BJ (cell line): ENCODE results near the gene CRTC3. TPM values are rescaled to one million over a fixed set of nuclear protein-coding genes. Genes with fewer than 3 reads are reported as not detected.
"Not testable (repeated sequence)": the region's sequence is repeated elsewhere in the genome, so short reads cannot be mapped to it uniquely, and the experiment has no call there.

Experiments
- CTCF ChIA-PET: fragments of 350-600 bp; formaldehyde crosslinking; extraction: SDS; loops from one replicate; lab custom pipeline; 2021; ENCODE audit warnings: antibody characterized with exemption, inconsistent platforms; lab: Yijun Ruan, JAX
- POLR2A ChIA-PET: fragments of 300-600 bp; sonication (Branson Sonifier 250); formaldehyde crosslinking; extraction: SDS; loops from one replicate; lab custom pipeline; 2021; ENCODE audit warnings: antibody characterized with exemption; lab: Charles Lee
- DNase-seq: peaks from one replicate; pipeline ENCODE4 v3.0.0-alpha.2; 2011; ENCODE audit warnings: low read depth
- H3K27me3 ChIP-seq: 2 replicates; pipeline ENCODE4 v1.6.0; 2011; ENCODE audit warnings: low read length; ENCODE audit not compliant: control insufficient read depth, insufficient read depth
- H3K36me3 ChIP-seq: 2 replicates; pipeline ENCODE4 v1.5.1; 2011; ENCODE audit warnings: low read length; ENCODE audit not compliant: control insufficient read depth, insufficient read depth
- H3K4me3 ChIP-seq: 2 replicates; pipeline ENCODE4 v1.5.1; 2011; ENCODE audit warnings: low read depth, mild to moderate bottlenecking, control low read depth, low read length
- polyA plus RNA-seq: library from polyadenylated mRNA; depleted of rRNA; stranded (reverse); fragments of >200 nt; gene quantifications from 2 replicates; pipeline ENCODE4 v1.2.3, GENCODE V29; 2011
- TF ChIP-seq, protein P1 (sequence below): IDR thresholded peaks from 2 replicates; pipeline ENCODE4 v1.5.1; 2011; ENCODE audit warnings: low read depth, mild to moderate bottlenecking, control low read depth, inconsistent platforms, low read length, moderate library complexity; ENCODE audit not compliant: insufficient read depth

CRTC3 gene
- polyA plus RNA-seq, 1 experiment, result 28.5 TPM

DNA sequence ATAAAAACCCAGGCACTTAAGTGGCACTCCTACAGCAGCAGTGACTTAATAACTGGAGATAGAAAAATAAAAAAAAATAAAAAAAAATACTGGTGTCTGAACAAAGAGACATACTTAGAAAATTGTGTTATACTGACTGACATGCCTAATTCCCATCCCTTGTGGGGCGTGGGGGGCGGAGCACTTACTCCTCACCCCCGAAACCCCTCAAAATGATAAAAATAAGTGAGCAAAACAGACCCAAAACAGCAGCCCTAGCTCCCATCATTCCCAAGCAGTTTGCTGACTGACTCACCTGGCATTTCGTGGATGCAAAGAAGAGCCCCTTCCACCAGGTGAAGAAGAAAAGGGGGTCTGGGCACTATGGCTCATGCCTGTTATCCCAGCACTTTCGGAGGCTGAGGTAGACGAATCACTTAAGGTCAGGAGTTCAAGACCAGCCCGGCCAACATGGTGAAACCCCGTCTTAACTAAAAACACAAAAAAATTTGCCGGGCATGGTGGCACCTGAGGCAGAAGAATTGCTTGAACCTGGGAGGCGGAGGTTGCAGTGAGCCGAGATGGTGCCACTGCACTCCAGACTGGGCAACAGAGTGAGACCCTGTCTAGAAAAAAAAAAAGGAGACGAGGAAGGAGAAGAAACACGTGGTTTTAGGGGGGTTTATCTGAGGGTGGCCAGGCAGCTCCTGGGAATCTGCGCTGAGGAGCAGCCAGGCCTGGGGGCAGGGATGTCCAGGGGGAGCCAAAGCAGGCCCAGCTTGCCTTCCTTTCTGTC lies 136.6 kb downstream of the CRTC3 start:
- H3K27me3 ChIP-seq, result no peaks in the 10 kb centered on the region; the same call in 1 of the 2 replicates
- ChIA-PET POLR2A (no interaction called here), CTCF (interaction anchor here (0.6 to 1.2 kb wide), 3 partner anchors 18 to 345 kb away, joined by 3 to 7 read pairs (median 6); no protein-coding TSS in a partner anchor)

DNA sequence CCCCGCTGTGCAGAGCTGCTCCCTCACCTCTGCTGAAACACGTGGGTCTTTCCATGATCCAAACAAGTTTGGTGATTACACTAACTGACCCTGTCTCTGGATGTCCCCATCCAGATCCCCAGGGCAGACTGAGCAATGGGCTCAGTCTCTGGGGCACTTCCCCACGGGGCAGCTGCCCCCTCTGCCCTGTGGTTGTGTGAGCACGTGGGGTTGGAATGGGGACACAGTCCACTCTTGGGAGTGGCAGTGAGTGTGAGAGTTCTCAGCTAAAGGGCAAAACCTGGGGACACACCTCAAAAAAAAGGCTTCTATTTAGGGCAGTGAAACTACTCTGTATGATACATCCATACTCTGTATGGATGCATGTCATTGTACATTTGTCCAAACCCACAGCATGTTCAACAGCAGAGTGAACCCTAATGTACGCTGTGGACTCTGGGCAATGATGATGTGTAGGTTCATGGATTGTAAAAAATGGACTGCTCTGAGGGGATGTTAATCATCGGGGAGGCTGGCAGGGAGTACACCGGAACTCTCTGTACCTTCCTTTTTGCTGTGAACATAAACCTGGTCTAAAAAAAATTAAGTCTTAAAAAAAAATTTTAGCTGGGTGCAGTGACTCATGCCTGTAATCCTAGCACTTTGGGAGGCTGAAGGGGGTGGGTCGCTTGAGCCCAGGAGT lies 137.5 kb downstream of the CRTC3 start:
- TF ChIP-seq, protein P1, sequence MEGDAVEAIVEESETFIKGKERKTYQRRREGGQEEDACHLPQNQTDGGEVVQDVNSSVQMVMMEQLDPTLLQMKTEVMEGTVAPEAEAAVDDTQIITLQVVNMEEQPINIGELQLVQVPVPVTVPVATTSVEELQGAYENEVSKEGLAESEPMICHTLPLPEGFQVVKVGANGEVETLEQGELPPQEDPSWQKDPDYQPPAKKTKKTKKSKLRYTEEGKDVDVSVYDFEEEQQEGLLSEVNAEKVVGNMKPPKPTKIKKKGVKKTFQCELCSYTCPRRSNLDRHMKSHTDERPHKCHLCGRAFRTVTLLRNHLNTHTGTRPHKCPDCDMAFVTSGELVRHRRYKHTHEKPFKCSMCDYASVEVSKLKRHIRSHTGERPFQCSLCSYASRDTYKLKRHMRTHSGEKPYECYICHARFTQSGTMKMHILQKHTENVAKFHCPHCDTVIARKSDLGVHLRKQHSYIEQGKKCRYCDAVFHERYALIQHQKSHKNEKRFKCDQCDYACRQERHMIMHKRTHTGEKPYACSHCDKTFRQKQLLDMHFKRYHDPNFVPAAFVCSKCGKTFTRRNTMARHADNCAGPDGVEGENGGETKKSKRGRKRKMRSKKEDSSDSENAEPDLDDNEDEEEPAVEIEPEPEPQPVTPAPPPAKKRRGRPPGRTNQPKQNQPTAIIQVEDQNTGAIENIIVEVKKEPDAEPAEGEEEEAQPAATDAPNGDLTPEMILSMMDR, result no peak
- no peak overlapping the region for H3K4me3 ChIP-seq
- no peaks in the 10 kb centered on the region for H3K36me3 ChIP-seq
- peaks cover under 1% of the 10 kb centered on the region; the same call in 1 of the 2 replicates for H3K27me3 ChIP-seq
- ChIA-PET POLR2A (no interaction called here), CTCF (interaction anchor here (0.6 to 1.2 kb wide), 3 partner anchors 19 to 346 kb away, joined by 3 to 7 read pairs (median 6); no protein-coding TSS in a partner anchor)
- no peak for DNase-seq

More for the DNA sequence above, 136.6 kb downstream of the CRTC3 start:
- TF ChIP-seq, protein P1, result no peak
- no peak for DNase-seq
- no peaks in the 10 kb centered on the region for H3K36me3 ChIP-seq
- peak overlapping the region; percentile 60; the same call in 1 of the 2 replicates for H3K4me3 ChIP-seq

DNA sequence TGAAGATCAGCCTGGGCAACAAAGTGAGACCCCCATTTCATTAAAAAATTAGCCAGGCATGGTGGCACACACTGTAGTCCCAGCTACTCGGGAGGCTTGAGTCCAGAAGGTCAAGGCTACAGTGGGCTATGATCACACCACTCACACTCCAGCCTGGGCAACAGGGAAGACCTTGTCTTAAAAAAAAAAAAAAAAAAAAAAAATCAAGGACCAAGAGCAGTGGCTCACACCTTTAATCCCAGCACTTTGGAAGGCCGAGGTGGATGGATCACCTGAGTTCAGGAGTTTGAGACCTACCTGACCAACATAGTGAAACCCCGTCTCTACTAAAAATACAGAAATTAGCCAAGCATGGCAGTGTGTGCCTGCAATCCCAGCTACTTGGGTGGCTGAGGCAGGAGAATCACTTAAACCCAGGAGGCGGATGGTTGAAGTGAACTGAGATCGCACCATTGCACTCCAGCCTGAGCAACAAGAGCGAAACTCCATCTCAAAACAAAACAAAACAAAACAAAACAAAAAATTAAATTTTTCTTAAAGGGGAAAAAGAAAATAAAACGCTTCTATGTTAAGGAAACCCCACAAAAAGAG lies 138.1 kb downstream of the CRTC3 start:
- POLR2A ChIA-PET, H3K36me3 ChIP-seq, H3K4me3 ChIP-seq, H3K27me3 ChIP-seq, DNase-seq: not testable (repeated sequence)
- CTCF ChIA-PET, result interaction anchor here (0.6 to 1.2 kb wide), 2 partner anchors 19 to 44 kb away, joined by 3 to 7 read pairs; no protein-coding TSS in a partner anchor

DNA sequence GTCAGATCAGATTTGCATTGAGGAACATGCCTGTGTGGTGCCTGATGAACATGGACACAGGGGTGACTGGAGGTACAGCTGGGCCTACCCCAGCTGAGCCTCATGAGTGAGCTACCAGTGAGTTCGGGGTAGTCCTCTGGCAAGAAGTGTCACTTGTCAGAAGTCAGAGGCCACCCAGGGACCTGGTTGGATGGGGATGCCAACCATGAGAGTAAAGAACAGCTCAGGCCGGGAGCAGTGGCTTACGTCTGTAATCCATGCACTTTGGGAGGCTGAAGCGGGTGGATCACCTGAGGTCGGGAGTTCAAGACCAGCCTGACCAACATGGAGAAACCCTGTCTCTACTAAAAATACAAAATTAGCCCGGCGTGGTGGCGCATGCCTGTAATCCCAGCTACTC lies 140.9 kb downstream of the CRTC3 start:
- CTCF ChIA-PET, result interaction anchor here (1.2 to 1.3 kb wide), 2 partner anchors 22 to 109 kb away, joined by 3 to 4 read pairs; no protein-coding TSS in a partner anchor

DNA sequence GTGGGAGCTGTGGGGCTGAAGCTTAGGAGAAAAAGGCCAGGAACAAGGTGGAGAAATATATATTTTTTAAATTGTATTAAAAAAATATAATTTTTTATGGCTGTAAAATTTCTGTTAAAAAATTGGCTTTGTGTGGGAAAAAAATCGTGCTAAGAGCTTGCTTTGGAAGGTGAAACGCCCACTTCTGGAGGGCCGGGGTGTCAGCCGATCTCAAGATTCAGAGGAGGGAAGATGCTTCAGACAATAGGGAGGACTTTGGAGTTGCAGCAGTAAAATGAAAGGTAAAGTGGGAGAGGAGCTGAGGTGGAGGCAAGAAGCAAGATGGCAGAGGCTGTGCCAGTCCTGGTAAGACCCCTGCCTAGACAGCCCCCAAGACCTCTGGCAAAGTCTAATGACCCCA lies 141.5 kb downstream of the CRTC3 start:
- DNase-seq, result no peak
- Histone ChIP-seq H3K27me3 (peaks cover 6% of the 10 kb centered on the region; the same call in 1 of the 2 replicates), H3K36me3 (no peaks in the 10 kb centered on the region), H3K4me3 (no peak overlapping the region)
- TF ChIP-seq, protein P1, result no peak
- CTCF ChIA-PET, result interaction anchor here (1.3 kb wide), 1 partner anchor 22 kb away, joined by 4 read pairs; no protein-coding TSS in a partner anchor
- POLR2A ChIA-PET, result no interaction called here

More for the DNA sequence above, 140.9 kb downstream of the CRTC3 start:
- H3K27me3 ChIP-seq, H3K4me3 ChIP-seq, POLR2A ChIA-PET, H3K36me3 ChIP-seq, DNase-seq: not testable (repeated sequence)

DNA sequence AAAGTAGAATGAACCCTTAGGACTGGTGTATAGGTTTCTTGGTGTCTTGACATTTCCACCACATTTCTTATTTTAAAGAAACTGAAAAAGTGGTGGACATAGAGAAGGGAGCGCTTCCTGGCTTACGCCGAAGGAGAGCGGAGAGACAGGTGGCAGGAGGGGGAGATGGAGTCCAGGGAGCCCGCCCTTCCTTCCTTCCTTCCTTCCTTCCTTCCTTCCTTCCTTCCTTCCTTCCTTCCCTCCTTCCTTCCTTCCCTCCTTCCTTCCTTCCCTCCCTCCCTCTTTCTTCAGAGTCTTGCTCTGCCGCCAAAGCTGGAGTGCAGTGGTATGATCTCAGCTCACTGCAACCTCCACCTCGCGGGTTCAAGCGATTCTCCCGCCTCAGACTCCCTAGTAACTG lies 143.6 kb downstream of the CRTC3 start:
- H3K27me3 ChIP-seq, CTCF ChIA-PET: not testable (repeated sequence)

More for the DNA sequence above, 143.6 kb downstream of the CRTC3 start:
- H3K36me3 ChIP-seq, DNase-seq, H3K4me3 ChIP-seq, POLR2A ChIA-PET: not testable (repeated sequence)
